ENCODE results near the gene CAMTA1.

The CAMTA1 gene

GRCh38 chr1:6939363-6939762 is 154.1 kb downstream of the CAMTA1 start:
- DNase-seq: no peak

GRCh38 chr1:6941786-6942185 is 156.5 kb downstream of the CAMTA1 start:
- no peak for DNase-seq

- no peak for DNase-seq
Observed at GRCh38 chr1:6942990-6943389, 157.7 kb downstream of the CAMTA1 start.

- no peak for DNase-seq
Observed at GRCh38 chr1:6944434-6944833, 159.2 kb downstream of the CAMTA1 start.

GRCh38 chr1:6947952-6948351 is 162.7 kb downstream of the CAMTA1 start:
- DNase-seq: no peak

GRCh38 chr1:6948416-6948815 is 163.2 kb downstream of the CAMTA1 start:
- DNase-seq: no peak

GRCh38 chr1:6948861-6949260 is 163.6 kb downstream of the CAMTA1 start:
- DNase-seq: no peak

- no peak for DNase-seq
Observed at GRCh38 chr1:6950001-6950765, 164.9 kb downstream of the CAMTA1 start.

- DNase-seq: no peak
Observed at GRCh38 chr1:6951536-6951935, 166.3 kb downstream of the CAMTA1 start.

- DNase-seq: no peak
Observed at GRCh38 chr1:6953216-6953615, 168.0 kb downstream of the CAMTA1 start.

GRCh38 chr1:6953907-6954364 is 168.7 kb downstream of the CAMTA1 start:
- DNase-seq: no peak

GRCh38 chr1:6954591-6954990 is 169.3 kb downstream of the CAMTA1 start:
- DNase-seq: no peak

GRCh38 chr1:6955357-6956094 is 170.3 kb downstream of the CAMTA1 start:
- DNase-seq: no peak

GRCh38 chr1:6956488-6957159 is 171.4 kb downstream of the CAMTA1 start:
- no peak for DNase-seq

GRCh38 chr1:6957341-6957740 is 172.1 kb downstream of the CAMTA1 start:
- no peak for DNase-seq

- DNase-seq: no peak
Observed at GRCh38 chr1:6958407-6959030, 173.3 kb downstream of the CAMTA1 start.

GRCh38 chr1:6959491-6959890 is 174.2 kb downstream of the CAMTA1 start:
- DNase-seq: no peak

- no peak for DNase-seq
Observed at GRCh38 chr1:6960291-6960811, 175.1 kb downstream of the CAMTA1 start.

- DNase-seq: no peak
Observed at GRCh38 chr1:6960860-6961259, 175.6 kb downstream of the CAMTA1 start.

- DNase-seq: no peak
Observed at GRCh38 chr1:6961289-6961688, 176.0 kb downstream of the CAMTA1 start.

GRCh38 chr1:6961905-6962477 is 176.7 kb downstream of the CAMTA1 start:
- no peak for DNase-seq

- DNase-seq: no peak
Observed at GRCh38 chr1:6962478-6962995, 177.3 kb downstream of the CAMTA1 start.

Measured in activated gamma-delta T cell (primary cell).